ENCODE measurements around the gene ARMH3.

The ARMH3 gene

GRCh38 chr10:101974091-101974971, 81.6 kb downstream of the ARMH3 start:
- DNase-seq, result no peak

- DNase-seq, result no peak
Measured at GRCh38 chr10:101972761-101973160, 83.2 kb downstream of the ARMH3 start.

- no peak for DNase-seq
Measured at GRCh38 chr10:101969412-101969922, 86.5 kb downstream of the ARMH3 start.

- DNase-seq, result no peak
Measured at GRCh38 chr10:101968940-101969321, 87.0 kb downstream of the ARMH3 start.

GRCh38 chr10:101968286-101968939, 87.6 kb downstream of the ARMH3 start:
- DNase-seq, result no peak

- DNase-seq, result no peak
Measured at GRCh38 chr10:101967713-101968112, 88.3 kb downstream of the ARMH3 start.

- DNase-seq, result no peak
Measured at GRCh38 chr10:101967119-101967518, 88.9 kb downstream of the ARMH3 start.

GRCh38 chr10:101965075-101965765, 90.8 kb downstream of the ARMH3 start:
- DNase-seq, result no peak

GRCh38 chr10:101961591-101962498, 94.1 kb downstream of the ARMH3 start:
- DNase-seq, result no peak

GRCh38 chr10:101960879-101961395, 95.0 kb downstream of the ARMH3 start:
- no peak for DNase-seq

- no peak for DNase-seq
Measured at GRCh38 chr10:101959346-101959916, 96.5 kb downstream of the ARMH3 start.

GRCh38 chr10:101958691-101959090, 97.3 kb downstream of the ARMH3 start:
- no peak for DNase-seq

GRCh38 chr10:101956898-101957297, 99.1 kb downstream of the ARMH3 start:
- no peak for DNase-seq

GRCh38 chr10:101956117-101956516, 99.9 kb downstream of the ARMH3 start:
- DNase-seq, result no peak

- no peak for DNase-seq
Measured at GRCh38 chr10:101952191-101952590, 103.8 kb downstream of the ARMH3 start.

- DNase-seq, result no peak
Measured at GRCh38 chr10:101950213-101950612, 105.8 kb downstream of the ARMH3 start.

GRCh38 chr10:101941871-101942270, 114.1 kb downstream of the ARMH3 start:
- DNase-seq, result no peak

- DNase-seq, result no peak
Measured at GRCh38 chr10:101940916-101941315, 115.1 kb downstream of the ARMH3 start.

- DNase-seq, result no peak
Measured at GRCh38 chr10:101939729-101940128, 116.2 kb downstream of the ARMH3 start.

GRCh38 chr10:101939008-101939648, 116.8 kb downstream of the ARMH3 start:
- no peak for DNase-seq

GRCh38 chr10:101938305-101939007, 117.5 kb downstream of the ARMH3 start:
- DNase-seq, result no peak
